Liver (tissue), 9 donors: ENCODE measurements around the gene LATS2. TPM values are rescaled to one million over a fixed set of nuclear protein-coding genes. Genes with fewer than 3 reads are reported as not detected.

ENCODE experiments used
- DNase-seq: peaks from one replicate; pipeline ENCODE4 v3.0.0-alpha.2; 2017; ENCODE audit warnings: low spot score
- H3K27ac ChIP-seq, 2 donors: one replicate each; pipeline ENCODE4 v1.7.0; 2013; ENCODE audit warnings: inconsistent platforms in 2 of 2, low read length in 2 of 2, control low read depth in 1 of 2, low read depth in 1 of 2, mild to moderate bottlenecking in 1 of 2
- H3K27me3 ChIP-seq, 4 donors: one replicate each; pipeline versions ENCODE4 v1.6.1 to v1.7.0; 2013; ENCODE audit warnings: low read length in 3 of 4, inconsistent platforms in 1 of 4, mild to moderate bottlenecking in 1 of 4, moderate library complexity in 1 of 4; ENCODE audit not compliant: control insufficient read depth in 4 of 4, insufficient read depth in 4 of 4
- H3K36me3 ChIP-seq, 4 donors: one replicate each; pipeline versions ENCODE4 v1.6.1 to v1.7.0; 2013; ENCODE audit warnings: low read length in 3 of 4, mild to moderate bottlenecking in 3 of 4, low read depth in 1 of 4, moderate library complexity in 1 of 4; ENCODE audit not compliant: control insufficient read depth in 4 of 4, insufficient read depth in 3 of 4
- H3K4me1 ChIP-seq, 4 donors: one replicate each; pipeline versions ENCODE4 v1.6.1 to v1.7.0; 2013; ENCODE audit warnings: low read length in 3 of 4, mild to moderate bottlenecking in 3 of 4, moderate library complexity in 1 of 4; ENCODE audit not compliant: control insufficient read depth in 4 of 4, insufficient read depth in 4 of 4
- H3K4me3 ChIP-seq, 3 donors: one replicate each; pipeline versions ENCODE4 v1.6.1 to v1.7.0; 2013; ENCODE audit warnings: low read length in 3 of 3, control low read depth in 1 of 3, low read depth in 1 of 3, mild to moderate bottlenecking in 1 of 3
- H3K9ac ChIP-seq, 2 donors: one replicate each; pipeline ENCODE4 v1.7.0; 2013; ENCODE audit warnings: low read length in 2 of 2, mild to moderate bottlenecking in 2 of 2, moderate library complexity in 2 of 2, control low read depth in 1 of 2, low read depth in 1 of 2
- H3K9me3 ChIP-seq, 4 donors: one replicate each; pipeline versions ENCODE4 v1.6.1 to v1.7.0; 2013; ENCODE audit warnings: low read length in 3 of 4; ENCODE audit not compliant: control insufficient read depth in 4 of 4
- ATF3 ChIP-seq: IDR thresholded peaks from 2 replicates; pipeline ENCODE4 v1.6.1; 2016; ENCODE audit warnings: antibody characterized with exemption
- EGR1 ChIP-seq, 2 donors: IDR thresholded peaks; 2 replicates each; pipeline ENCODE4 v1.6.1; 2016 to 2018; ENCODE audit warnings: antibody characterized with exemption in 2 of 2, low read depth in 2 of 2
- FOXA1 ChIP-seq: IDR thresholded peaks from 2 replicates; pipeline ENCODE4 v1.6.1; 2016; ENCODE audit warnings: antibody characterized with exemption
- FOXA2 ChIP-seq: IDR thresholded peaks from 2 replicates; pipeline ENCODE4 v1.6.1; 2016; ENCODE audit warnings: antibody characterized with exemption
- GABPA ChIP-seq, 2 donors: IDR thresholded peaks in 1 of 2; conservative IDR thresholded peaks in 1 of 2; 2 replicates each; pipeline ENCODE4 v1.6.1; 2016; ENCODE audit warnings: antibody characterized with exemption in 2 of 2, mild to moderate bottlenecking in 1 of 2, moderate library complexity in 1 of 2
- HNF4A ChIP-seq, 2 donors: conservative IDR thresholded peaks; 2 replicates each; pipeline ENCODE4 v1.6.1; 2016; ENCODE audit warnings: antibody characterized with exemption in 2 of 2, mild to moderate bottlenecking in 2 of 2
- HNF4G ChIP-seq: IDR thresholded peaks from 2 replicates; pipeline ENCODE4 v1.6.1; 2016; ENCODE audit warnings: antibody characterized with exemption
- JUND ChIP-seq, 2 donors: IDR thresholded peaks; 2 replicates each; pipeline ENCODE4 v1.6.1; 2016; ENCODE audit warnings: antibody characterized with exemption in 2 of 2
- NR2F2 ChIP-seq: IDR thresholded peaks from 2 replicates; pipeline ENCODE4 v1.6.1; 2016; ENCODE audit warnings: antibody characterized with exemption
- RAD21 ChIP-seq, 2 donors: IDR thresholded peaks; 2 replicates each; pipeline ENCODE4 v1.6.1; 2016; ENCODE audit warnings: antibody characterized with exemption in 2 of 2, mild to moderate bottlenecking in 2 of 2
- REST ChIP-seq: IDR thresholded peaks from 2 replicates; pipeline ENCODE4 v1.6.1; 2016; ENCODE audit warnings: antibody characterized with exemption, mild to moderate bottlenecking
- RXRA ChIP-seq, 2 donors: IDR thresholded peaks; 2 replicates each; pipeline ENCODE4 v1.6.1; 2017 to 2018; ENCODE audit warnings: antibody characterized with exemption in 2 of 2, mild to moderate bottlenecking in 1 of 2
- SP1 ChIP-seq: IDR thresholded peaks from 2 replicates; pipeline ENCODE4 v1.6.1; 2018; ENCODE audit warnings: antibody characterized with exemption, mild to moderate bottlenecking
- TAF1 ChIP-seq: conservative IDR thresholded peaks from 2 replicates; pipeline ENCODE4 v1.6.1; 2016; ENCODE audit warnings: antibody characterized with exemption, mild to moderate bottlenecking
- WGBS: extraction: QIAGEN DNeasy Blood & Tissue Kit; methylation state at CpG from one replicate; pipeline ENCODE4 v1.1.7; 2013; 5-methylcytosine and 5-hydroxymethylcytosine counted together
- polyA plus RNA-seq, 2 donors: library from polyadenylated mRNA; stranded (reverse) in 1 of 2; unstranded in 1 of 2; fragments of 200-250 nt in 1 of 2; fragments of >200 nt in 1 of 2; fragmentation: Nextera tagmentation in 1 of 2; extraction: Ambion mirVana in 1 of 2; gene quantifications; one replicate each; pipeline versions ENCODE4 v1.2.1 to v1.2.3, GENCODE V29; 2013 to 2015
- total RNA-seq, 2 donors: library from RNA; depleted of rRNA; stranded (reverse); fragments of >200 nt; gene quantifications; one replicate each; pipeline ENCODE4 v1.2.3, GENCODE V29; 2014
- TF ChIP-seq, protein P1 (sequence below): IDR thresholded peaks from 2 replicates; pipeline ENCODE4 v1.6.1; 2016; ENCODE audit warnings: antibody characterized with exemption
- TF ChIP-seq, protein P2 (sequence below): IDR thresholded peaks from 2 replicates; pipeline ENCODE4 v1.6.1; 2016; ENCODE audit warnings: antibody characterized with exemption
- TF ChIP-seq, protein P3 (sequence below): fragments of 150-350 bp; IDR thresholded peaks from 2 replicates; pipeline ENCODE4 v1.5.1; 2017; ENCODE audit warnings: improper control_type of control experiment, low read depth, low read length; ENCODE audit not compliant: missing input control
- donor health status: healthy.
- donor health status: healthy.
- donor health status: healthy.
- donor health status: healthy.
- donor health status: healthy.

LATS2 gene
- total and polyA plus RNA-seq, 4 donors = 1.6 to 7.0 (median 4.4) TPM

- 89% methylated on average over 7 of the region's 7 CpGs for WGBS
- Histone ChIP-seq H3K36me3 (no peaks in the 10 kb centered on the region), H3K27me3 (no peaks in the 10 kb centered on the region), H3K9ac (no peak overlapping the region), H3K4me3 (no peak overlapping the region), H3K27ac (no peak overlapping the region), H3K4me1 (no peaks in the 10 kb centered on the region), H3K9me3 (no peaks in the 10 kb centered on the region)
- DNase-seq = no peak
- TF ChIP-seq FOXA2 (no peak), HNF4G (no peak), REST (no peak), SP1 (no peak), RXRA (IDR thresholded peaks at IDR 0.05) (no peak), JUND (IDR thresholded peaks at IDR 0.05) (no peak), GABPA (IDR thresholded peaks at IDR 0.05 in 1 of 2, conservative IDR thresholded peaks at IDR 0.05 in 1 of 2) (no peak), HNF4A (conservative IDR thresholded peaks at IDR 0.05) (no peak), ATF3 (no peak), RAD21 (IDR thresholded peaks at IDR 0.05) (no peak), TAF1 (no peak), FOXA1 (no peak), EGR1 (IDR thresholded peaks at IDR 0.05; ENCODE audit: low read depth in 2 of 2) (no peak), NR2F2 (no peak)
- TF ChIP-seq, protein P1, sequence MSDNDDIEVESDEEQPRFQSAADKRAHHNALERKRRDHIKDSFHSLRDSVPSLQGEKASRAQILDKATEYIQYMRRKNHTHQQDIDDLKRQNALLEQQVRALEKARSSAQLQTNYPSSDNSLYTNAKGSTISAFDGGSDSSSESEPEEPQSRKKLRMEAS = no peak
- TF ChIP-seq, protein P2, sequence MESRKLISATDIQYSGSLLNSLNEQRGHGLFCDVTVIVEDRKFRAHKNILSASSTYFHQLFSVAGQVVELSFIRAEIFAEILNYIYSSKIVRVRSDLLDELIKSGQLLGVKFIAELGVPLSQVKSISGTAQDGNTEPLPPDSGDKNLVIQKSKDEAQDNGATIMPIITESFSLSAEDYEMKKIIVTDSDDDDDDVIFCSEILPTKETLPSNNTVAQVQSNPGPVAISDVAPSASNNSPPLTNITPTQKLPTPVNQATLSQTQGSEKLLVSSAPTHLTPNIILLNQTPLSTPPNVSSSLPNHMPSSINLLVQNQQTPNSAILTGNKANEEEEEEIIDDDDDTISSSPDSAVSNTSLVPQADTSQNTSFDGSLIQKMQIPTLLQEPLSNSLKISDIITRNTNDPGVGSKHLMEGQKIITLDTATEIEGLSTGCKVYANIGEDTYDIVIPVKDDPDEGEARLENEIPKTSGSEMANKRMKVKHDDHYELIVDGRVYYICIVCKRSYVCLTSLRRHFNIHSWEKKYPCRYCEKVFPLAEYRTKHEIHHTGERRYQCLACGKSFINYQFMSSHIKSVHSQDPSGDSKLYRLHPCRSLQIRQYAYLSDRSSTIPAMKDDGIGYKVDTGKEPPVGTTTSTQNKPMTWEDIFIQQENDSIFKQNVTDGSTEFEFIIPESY = no peak
- TF ChIP-seq, protein P3, sequence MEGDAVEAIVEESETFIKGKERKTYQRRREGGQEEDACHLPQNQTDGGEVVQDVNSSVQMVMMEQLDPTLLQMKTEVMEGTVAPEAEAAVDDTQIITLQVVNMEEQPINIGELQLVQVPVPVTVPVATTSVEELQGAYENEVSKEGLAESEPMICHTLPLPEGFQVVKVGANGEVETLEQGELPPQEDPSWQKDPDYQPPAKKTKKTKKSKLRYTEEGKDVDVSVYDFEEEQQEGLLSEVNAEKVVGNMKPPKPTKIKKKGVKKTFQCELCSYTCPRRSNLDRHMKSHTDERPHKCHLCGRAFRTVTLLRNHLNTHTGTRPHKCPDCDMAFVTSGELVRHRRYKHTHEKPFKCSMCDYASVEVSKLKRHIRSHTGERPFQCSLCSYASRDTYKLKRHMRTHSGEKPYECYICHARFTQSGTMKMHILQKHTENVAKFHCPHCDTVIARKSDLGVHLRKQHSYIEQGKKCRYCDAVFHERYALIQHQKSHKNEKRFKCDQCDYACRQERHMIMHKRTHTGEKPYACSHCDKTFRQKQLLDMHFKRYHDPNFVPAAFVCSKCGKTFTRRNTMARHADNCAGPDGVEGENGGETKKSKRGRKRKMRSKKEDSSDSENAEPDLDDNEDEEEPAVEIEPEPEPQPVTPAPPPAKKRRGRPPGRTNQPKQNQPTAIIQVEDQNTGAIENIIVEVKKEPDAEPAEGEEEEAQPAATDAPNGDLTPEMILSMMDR = no peak
Measured at GRCh38 chr13:21109168-21109567, 47.8 kb upstream of the LATS2 start.

GRCh38 chr13:21106089-21106488 lies 44.7 kb upstream of the LATS2 start:
- H3K9me3 ChIP-seq = no peaks in the 10 kb centered on the region
- no peak overlapping the region for H3K27ac ChIP-seq
- DNase-seq = no peak
- no peak overlapping the region for H3K4me3 ChIP-seq
- no peaks in the 10 kb centered on the region for H3K36me3 ChIP-seq
- no peak overlapping the region for H3K9ac ChIP-seq
- no peaks in the 10 kb centered on the region for H3K4me1 ChIP-seq
- 64% methylated on average over 4 of the region's 4 CpGs for WGBS
- H3K27me3 ChIP-seq = no peaks in the 10 kb centered on the region
- TF ChIP-seq GABPA (IDR thresholded peaks at IDR 0.05 in 1 of 2, conservative IDR thresholded peaks at IDR 0.05 in 1 of 2) = no peak
- TF ChIP-seq JUND (IDR thresholded peaks at IDR 0.05) = no peak
- TF ChIP-seq HNF4G = no peak
- no peak for TF ChIP-seq RAD21 (IDR thresholded peaks at IDR 0.05)
- TF ChIP-seq, protein P2 = no peak
- no peak for TF ChIP-seq SP1
- TF ChIP-seq, protein P1 = no peak
- no peak for TF ChIP-seq ATF3
- no peak for TF ChIP-seq RXRA (IDR thresholded peaks at IDR 0.05)
- TF ChIP-seq REST = no peak
